ENCODE measurements around the gene VPS39. TPM values are rescaled to one million over a fixed set of nuclear protein-coding genes. Genes with fewer than 3 reads are reported as not detected.

VPS39 gene
- total and polyA plus RNA-seq, 9 donors = 30.3 to 61.5 (median 50.2) TPM

GRCh38 chr15:42206406-42206805 is 1.7 kb downstream of the VPS39 start:
- Histone ChIP-seq H3K27me3 (no peaks in the 10 kb centered on the region), H3K27ac (no peak overlapping the region), H3K4me1 (ENCODE audit: insufficient read depth) (peaks cover 1% of the 10 kb centered on the region), H3K4me3 (no peak overlapping the region), H3K36me3 (no peaks in the 10 kb centered on the region), H3K9me3 (no peaks in the 10 kb centered on the region)
- TF ChIP-seq CTCF (IDR thresholded peaks at IDR 0.05) (no peak), EP300 (IDR thresholded peaks at IDR 0.05) (no peak)
- WGBS, 3 donors = 72 to 80% (median 78%) methylated on average over 4 of the region's 4 CpGs
- intact Hi-C loops (cut with DNase I) = no loop called here
- no peak for DNase-seq

- H3K4me3 ChIP-seq = no peak overlapping the region
- peaks cover 1% of the 10 kb centered on the region for H3K4me1 ChIP-seq (ENCODE audit: insufficient read depth)
- no peaks in the 10 kb centered on the region for H3K27me3 ChIP-seq
- no peaks in the 10 kb centered on the region for H3K36me3 ChIP-seq
- intact Hi-C loops (cut with DNase I) = no loop called here
- no peak overlapping the region for H3K27ac ChIP-seq
- TF ChIP-seq POLR2A (IDR thresholded peaks at IDR 0.05) (no peak), CTCF (IDR thresholded peaks at IDR 0.05) (no peak), EP300 (IDR thresholded peaks at IDR 0.05) (no peak)
- 84 to 91% (median 85%) methylated on average over 3 of the region's 3 CpGs for WGBS, 3 donors
- no peak for DNase-seq
- no peaks in the 10 kb centered on the region for H3K9me3 ChIP-seq
These were observed 4.2 kb downstream of the VPS39 start for GRCh38 chr15:42203891-42204290.

- no peak overlapping the region for H3K4me3 ChIP-seq
- no peak for DNase-seq
- H3K4me1 ChIP-seq (ENCODE audit: insufficient read depth) = peaks cover 1% of the 10 kb centered on the region
- no peaks in the 10 kb centered on the region for H3K27me3 ChIP-seq
- no peaks in the 10 kb centered on the region for H3K9me3 ChIP-seq
- no peak for TF ChIP-seq EP300 (IDR thresholded peaks at IDR 0.05)
- no peak for TF ChIP-seq CTCF (IDR thresholded peaks at IDR 0.05)
- no peak for TF ChIP-seq POLR2A (IDR thresholded peaks at IDR 0.05)
- no peaks in the 10 kb centered on the region for H3K36me3 ChIP-seq
- H3K27ac ChIP-seq = no peak overlapping the region
- intact Hi-C loops (cut with DNase I) = no loop called here
- 57 to 60% (median 58%) methylated on average over 2 of the region's 2 CpGs for WGBS, 3 donors
These were observed 5.5 kb downstream of the VPS39 start for GRCh38 chr15:42202653-42203052.

GRCh38 chr15:42201801-42202200 is 6.3 kb downstream of the VPS39 start:
- Histone ChIP-seq H3K27me3 (no peaks in the 10 kb centered on the region), H3K27ac (no peak overlapping the region), H3K36me3 (no peaks in the 10 kb centered on the region), H3K9me3 (no peaks in the 10 kb centered on the region), H3K4me3 (no peak overlapping the region), H3K4me1 (ENCODE audit: insufficient read depth) (peaks cover 1% of the 10 kb centered on the region)
- 98 to 99% (median 98%) methylated on average over 1 of the region's 1 CpG for WGBS, 3 donors
- DNase-seq = no peak
- intact Hi-C loops (cut with DNase I) = no loop called here
- TF ChIP-seq CTCF (IDR thresholded peaks at IDR 0.05) (no peak), POLR2A (IDR thresholded peaks at IDR 0.05) (no peak), EP300 (IDR thresholded peaks at IDR 0.05) (no peak)

DNA sequence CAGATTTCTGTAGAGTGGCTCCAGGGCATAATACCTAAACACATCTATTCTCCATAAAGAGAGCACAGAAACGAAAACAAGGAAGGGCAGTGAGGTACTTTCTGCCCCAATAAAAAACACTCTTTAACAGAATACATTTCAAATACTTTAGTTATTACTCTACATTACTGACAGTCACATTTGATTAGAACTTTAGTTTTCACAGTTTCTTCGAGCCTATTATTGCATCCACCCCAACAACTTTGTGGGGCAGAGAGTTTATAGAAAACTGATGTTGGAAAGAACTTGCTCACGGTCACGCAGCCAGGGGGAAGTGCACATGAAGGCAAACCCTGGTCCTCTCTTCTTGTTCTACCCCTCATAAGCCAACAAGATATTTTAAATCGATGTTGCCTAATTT is 9.0 kb downstream of the VPS39 start:
- no peak overlapping the region for H3K27ac ChIP-seq
- no peaks in the 10 kb centered on the region for H3K9me3 ChIP-seq
- 87 to 96% (median 94%) methylated on average over 5 of the region's 5 CpGs for WGBS, 3 donors
- TF ChIP-seq EP300 (IDR thresholded peaks at IDR 0.05) (no peak), POLR2A (IDR thresholded peaks at IDR 0.05) (no peak), CTCF (IDR thresholded peaks at IDR 0.05) (no peak)
- no peaks in the 10 kb centered on the region for H3K4me1 ChIP-seq (ENCODE audit: insufficient read depth)
- no peak for DNase-seq
- intact Hi-C loops (cut with DNase I) = no loop called here
- no peaks in the 10 kb centered on the region for H3K36me3 ChIP-seq
- no peaks in the 10 kb centered on the region for H3K27me3 ChIP-seq
- H3K4me3 ChIP-seq = no peak overlapping the region

Measured in ovary (tissue), 9 donors.